ENCODE measurements around the gene CYP2F1.
A peak's percentile ranks its signal among the peaks of the same experiment; 100 is the strongest.
"Not testable (repeated sequence)": the region's sequence is repeated elsewhere in the genome, so short reads cannot be mapped to it uniquely, and the experiment has no call there.

Gene CYP2F1, protein sequence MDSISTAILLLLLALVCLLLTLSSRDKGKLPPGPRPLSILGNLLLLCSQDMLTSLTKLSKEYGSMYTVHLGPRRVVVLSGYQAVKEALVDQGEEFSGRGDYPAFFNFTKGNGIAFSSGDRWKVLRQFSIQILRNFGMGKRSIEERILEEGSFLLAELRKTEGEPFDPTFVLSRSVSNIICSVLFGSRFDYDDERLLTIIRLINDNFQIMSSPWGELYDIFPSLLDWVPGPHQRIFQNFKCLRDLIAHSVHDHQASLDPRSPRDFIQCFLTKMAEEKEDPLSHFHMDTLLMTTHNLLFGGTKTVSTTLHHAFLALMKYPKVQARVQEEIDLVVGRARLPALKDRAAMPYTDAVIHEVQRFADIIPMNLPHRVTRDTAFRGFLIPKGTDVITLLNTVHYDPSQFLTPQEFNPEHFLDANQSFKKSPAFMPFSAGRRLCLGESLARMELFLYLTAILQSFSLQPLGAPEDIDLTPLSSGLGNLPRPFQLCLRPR

DNA sequence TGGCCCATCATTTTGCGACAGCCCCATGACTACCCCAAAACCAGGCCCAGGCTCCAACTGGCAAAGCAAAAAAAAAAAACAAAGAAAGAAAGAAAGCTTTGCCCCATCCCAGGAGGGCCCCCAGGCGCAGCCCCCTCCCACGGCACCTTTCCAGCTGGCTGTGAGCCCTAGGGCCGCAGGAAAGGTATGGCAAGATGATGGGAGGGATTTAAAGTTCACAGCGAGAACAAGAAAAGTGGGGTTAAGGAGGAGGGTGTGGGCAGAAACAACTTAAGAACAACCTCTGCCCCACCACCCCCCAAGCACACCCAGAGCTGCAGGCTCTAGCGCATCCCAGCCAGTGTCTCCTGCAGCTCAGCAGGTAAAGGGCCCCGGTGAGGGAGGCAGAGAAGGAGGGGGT, at the start of gene CYP2F1:
TSS of gene CYP2F1 (plus strand) at position 301 of the 400 bp plus-strand sequence. CDS start 1,757 bp downstream, outside the sequence.
- Histone ChIP-seq H3K4me3 (no peak within 1 kb of the TSS), H3K27ac (no peak within 1 kb of the TSS)

- no peak overlapping the region for H3K4me3 ChIP-seq
Measured at GRCh38 chr19:41064974-41065569, 49.2 kb upstream of the CYP2F1 start.

DNA sequence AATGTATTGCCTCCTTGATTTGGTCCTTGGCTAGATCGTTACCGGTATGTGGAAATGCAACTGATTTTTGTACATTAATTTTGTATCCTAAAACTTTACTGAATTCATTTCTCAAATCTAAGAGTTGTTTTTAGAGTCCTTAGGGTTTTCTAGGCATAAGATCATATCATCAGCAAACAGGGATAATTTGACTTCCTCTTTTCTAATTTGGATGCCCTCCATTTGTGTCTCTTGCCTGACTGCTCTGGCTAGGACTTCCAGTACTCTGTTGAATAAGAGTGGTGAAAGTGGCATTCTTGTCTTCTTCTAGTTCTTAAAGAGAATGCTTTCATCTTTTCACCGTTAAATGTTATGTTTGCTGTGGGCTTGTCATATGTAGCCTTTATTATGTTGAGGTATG, 37.9 kb upstream of the CYP2F1 start:
- no peak overlapping the region for H3K4me3 ChIP-seq
- no peak overlapping the region for H3K27ac ChIP-seq

More at GRCh38 chr19:41064974-41065569, 49.2 kb upstream of the CYP2F1 start:
- H3K27ac ChIP-seq = no peak overlapping the region

DNA sequence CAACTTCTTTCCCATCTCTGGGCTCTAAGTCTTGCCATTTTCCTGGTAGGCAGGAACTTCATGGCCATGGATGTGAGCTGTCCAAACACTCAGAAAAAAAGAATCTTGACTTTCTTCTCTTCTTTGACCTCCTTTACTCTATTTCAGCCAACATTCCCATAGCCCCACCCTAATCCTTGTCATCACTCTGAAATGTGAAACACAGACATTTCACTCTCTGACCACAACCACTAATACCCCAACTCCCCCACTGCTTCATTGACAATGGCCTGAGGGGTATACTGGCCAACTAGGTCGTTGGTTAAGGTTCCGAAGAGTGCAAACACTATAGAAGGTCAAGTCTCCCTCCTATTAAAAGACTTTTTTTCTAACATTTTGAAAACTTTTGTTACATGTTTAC, 30.7 kb upstream of the CYP2F1 start:
- no peak overlapping the region for H3K27ac ChIP-seq

GRCh38 chr19:41085748-41086415, 28.4 kb upstream of the CYP2F1 start:
- no peak overlapping the region for H3K27ac ChIP-seq
- H3K4me3 ChIP-seq = no peak overlapping the region

More for the DNA sequence above, 30.7 kb upstream of the CYP2F1 start:
- H3K4me3 ChIP-seq = no peak overlapping the region

DNA sequence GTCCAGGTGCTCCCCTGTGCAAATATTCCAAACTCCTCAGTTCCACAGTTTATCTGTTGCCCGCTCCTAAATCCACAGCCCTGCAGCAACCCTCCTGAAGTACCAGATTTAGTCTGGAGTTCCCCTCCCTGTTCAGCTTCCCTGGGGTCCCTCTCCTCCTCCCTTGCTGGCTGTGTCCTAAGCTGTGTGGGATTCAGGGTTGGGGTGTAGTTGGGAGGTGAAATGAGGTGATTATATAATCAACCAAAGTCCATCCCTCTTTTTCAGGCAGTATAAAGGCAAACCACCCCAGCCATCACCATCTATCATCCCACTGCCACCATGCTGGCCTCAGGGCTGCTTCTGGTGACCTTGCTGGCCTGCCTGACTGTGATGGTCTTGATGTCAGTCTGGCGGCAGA, 26.1 kb upstream of the CYP2F1 start, which contains the start of gene CYP2A13:
TSS of gene CYP2A13 (plus strand) at position 301 of the 400 bp plus-strand sequence. CDS start at position 322, 21 bp downstream.
- Histone ChIP-seq H3K27ac (no peak within 1 kb of the TSS), H3K4me3 (no peak within 1 kb of the TSS)

DNA sequence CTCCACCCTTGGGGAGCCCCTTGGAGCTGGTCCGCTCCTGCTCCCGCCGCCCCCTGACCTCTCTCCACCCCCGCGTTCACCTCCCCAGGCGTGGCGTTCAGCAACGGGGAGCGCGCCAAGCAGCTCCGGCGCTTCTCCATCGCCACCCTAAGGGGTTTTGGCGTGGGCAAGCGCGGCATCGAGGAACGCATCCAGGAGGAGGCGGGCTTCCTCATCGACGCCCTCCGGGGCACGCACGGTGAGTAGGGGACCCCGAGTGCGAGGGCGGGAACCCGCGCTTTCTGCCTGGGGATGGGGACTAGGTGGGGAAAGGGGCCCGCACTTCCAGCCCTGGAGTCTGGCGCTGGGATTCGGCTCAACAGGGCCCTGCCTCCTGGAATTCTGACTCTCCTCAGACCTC, 24.3 kb upstream of the CYP2F1 start:
- Histone ChIP-seq H3K4me3 (no peak overlapping the region), H3K27ac (no peak overlapping the region)

DNA sequence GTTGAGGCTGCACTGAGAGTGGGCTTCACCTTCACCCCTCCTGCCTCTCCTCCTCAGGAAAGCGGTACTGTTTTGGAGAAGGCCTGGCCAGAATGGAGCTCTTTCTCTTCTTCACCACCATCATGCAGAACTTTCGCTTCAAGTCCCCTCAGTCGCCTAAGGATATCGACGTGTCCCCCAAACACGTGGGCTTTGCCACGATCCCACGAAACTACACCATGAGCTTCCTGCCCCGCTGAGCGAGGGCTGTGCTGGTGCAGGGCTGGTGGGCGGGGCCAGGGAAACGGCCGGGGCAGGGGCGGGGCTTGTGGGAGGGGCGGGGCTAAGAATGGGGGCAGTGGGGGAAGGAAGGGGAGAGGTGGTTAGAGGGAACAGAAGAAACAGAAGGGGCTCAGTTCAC, 18.5 kb upstream of the CYP2F1 start:
- Histone ChIP-seq H3K4me3 (no peak overlapping the region), H3K27ac (no peak overlapping the region)

GRCh38 chr19:41096353-41096752, 17.9 kb upstream of the CYP2F1 start:
- no peak overlapping the region for H3K4me3 ChIP-seq
- H3K27ac ChIP-seq = no peak overlapping the region

- Histone ChIP-seq H3K4me3 (no peak overlapping the region), H3K27ac (no peak overlapping the region)
Measured at GRCh38 chr19:41097302-41097701, 16.9 kb upstream of the CYP2F1 start.

- no peak overlapping the region for H3K4me3 ChIP-seq
- no peak overlapping the region for H3K27ac ChIP-seq
Measured at GRCh38 chr19:41098762-41099161, 15.5 kb upstream of the CYP2F1 start.

- not testable (repeated sequence) for H3K27ac ChIP-seq, H3K4me3 ChIP-seq
Measured at GRCh38 chr19:41102210-41102609, 12.0 kb upstream of the CYP2F1 start.

DNA sequence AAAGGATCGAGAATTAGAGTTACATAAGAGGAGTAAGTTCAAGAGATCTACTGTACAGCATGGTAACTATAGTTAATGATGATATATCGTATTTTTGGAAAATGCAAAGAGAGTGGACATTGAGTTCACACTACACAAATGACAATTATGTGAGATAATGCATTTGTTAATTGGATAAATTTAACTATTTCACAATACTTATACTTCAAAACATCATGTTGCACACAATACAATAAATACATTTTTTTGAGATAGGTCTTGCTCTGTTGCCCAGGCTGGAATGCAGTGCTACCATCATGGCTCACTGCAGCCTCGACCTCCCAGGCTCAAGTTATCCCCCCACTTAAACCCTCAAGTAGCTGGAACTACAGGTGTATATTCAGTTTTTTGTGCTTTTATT, 8.1 kb upstream of the CYP2F1 start:
- Histone ChIP-seq H3K27ac (no peak overlapping the region), H3K4me3 (no peak overlapping the region)

DNA sequence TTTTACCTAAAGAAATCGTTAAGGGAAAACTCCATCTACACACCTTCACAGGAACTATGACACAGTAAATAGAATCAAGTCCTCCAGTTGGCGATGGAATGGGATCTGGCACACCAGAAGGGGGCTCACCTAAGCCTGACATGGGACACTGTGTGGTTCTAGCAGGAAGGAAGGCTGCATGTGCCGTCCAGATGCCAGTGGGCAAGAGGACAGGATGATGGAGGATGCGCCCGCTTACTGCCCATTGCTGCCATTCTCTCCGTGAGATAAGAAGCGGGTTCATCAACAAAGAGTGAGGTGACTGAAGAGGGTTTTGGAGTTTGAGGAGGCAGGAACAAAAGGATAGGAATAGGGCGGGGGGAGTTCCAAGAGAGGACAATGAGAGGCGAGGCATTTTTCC, 2.9 kb upstream of the CYP2F1 start:
- H3K27ac ChIP-seq = no peak overlapping the region

DNA sequence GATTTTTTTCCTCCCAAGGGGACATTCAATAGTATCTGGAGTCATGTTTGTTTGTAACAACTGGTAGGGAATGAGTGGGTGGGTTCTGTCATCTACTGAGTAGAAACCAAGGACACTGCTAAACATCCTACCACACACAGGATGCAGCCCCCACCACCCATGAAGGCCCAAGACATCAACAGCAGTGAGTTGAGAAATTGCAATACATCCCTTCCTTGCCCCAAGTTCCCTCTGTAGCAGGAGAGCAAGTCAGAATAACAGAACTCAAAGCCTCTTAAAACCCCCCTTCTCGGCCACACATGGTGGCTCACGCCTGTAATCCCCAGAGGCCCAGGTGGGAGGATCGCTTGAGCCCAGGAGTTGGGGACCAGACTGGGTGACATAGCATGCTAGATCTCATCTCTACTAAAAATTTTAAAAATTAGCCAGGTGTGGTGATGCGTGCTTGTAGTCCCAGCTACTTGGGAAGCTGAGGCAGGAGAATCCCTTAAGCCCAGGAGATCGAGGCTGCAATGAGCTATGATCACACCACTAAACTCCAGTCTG, 2.4 kb upstream of the CYP2F1 start:
- Histone ChIP-seq H3K27ac (no peak overlapping the region), H3K4me3 (no peak overlapping the region)

More for the DNA sequence above, 2.9 kb upstream of the CYP2F1 start:
- H3K4me3 ChIP-seq = no peak overlapping the region

- H3K27ac ChIP-seq = no peak overlapping the region
Measured at GRCh38 chr19:41112728-41113290, 1.4 kb upstream of the CYP2F1 start.

GRCh38 chr19:41116261-41116660, 2.0 kb downstream of the CYP2F1 start:
- H3K27ac ChIP-seq = no peak overlapping the region
- no peak overlapping the region for H3K4me3 ChIP-seq

More at GRCh38 chr19:41112728-41113290, 1.4 kb upstream of the CYP2F1 start:
- H3K4me3 ChIP-seq = no peak overlapping the region

DNA sequence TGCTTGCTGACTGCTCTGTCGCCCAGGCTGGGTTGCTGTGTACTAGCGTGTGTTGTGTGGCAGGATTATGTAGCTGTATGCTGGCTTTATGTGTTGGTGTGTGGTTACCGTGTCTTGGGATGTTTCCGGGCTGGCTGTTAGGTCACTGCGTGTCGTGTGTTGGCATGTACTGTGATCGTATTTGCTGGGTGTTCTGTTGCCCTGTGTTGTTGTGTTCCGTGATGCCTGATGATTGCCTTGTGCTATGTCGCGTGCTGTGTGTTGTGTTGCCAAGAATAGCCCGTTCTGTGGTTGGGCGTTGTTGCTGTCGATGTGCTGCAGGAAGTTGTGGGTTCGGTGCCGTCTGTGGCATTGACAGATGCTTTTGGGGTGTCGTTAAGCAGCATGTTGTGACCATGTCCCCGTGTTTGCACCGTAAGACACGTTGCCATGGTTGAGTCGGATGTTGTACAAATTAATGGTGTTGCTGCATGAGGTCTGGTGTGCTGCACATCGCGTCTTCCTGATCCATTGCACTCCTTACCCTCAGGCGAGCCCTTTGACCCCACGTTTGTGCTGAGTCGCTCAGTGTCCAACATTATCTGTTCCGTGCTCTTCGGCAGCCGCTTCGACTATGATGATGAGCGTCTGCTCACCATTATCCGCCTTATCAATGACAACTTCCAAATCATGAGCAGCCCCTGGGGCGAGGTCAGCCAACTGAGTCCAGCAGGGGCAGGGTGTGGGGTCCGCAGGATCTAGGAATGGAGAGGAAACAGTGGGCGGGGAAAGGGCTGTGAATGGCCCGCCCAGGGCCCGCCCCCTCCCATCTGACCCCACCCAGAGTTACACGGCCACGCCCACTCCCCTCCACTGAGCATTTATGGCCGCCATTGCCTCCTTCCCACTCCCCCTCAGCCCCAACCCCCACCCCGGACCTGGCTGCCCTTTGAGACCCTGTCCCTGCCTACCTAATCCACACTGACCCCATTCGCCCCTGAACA, 7.0 kb downstream of the CYP2F1 start:
- H3K4me3 ChIP-seq = not testable (repeated sequence)
- peak overlapping the region in 1 of 21 experiments; percentile 62 for H3K27ac ChIP-seq

DNA sequence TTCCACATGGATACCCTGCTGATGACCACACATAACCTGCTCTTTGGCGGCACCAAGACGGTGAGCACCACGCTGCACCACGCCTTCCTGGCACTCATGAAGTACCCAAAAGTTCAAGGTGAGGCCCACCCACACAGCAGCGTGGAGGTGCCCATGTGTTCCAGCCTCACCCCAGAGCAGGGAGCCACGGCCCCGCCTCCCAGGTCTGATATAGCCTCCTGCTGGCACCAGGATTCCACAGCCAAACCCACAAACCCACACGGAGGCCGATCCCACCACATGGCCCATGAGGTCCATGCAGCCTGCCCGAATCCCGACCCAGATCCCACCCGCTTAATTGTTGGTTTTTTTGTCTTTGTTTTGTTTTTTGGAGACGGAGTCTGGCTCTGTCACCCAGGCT, 8.6 kb downstream of the CYP2F1 start:
- H3K4me3 ChIP-seq, H3K27ac ChIP-seq: not testable (repeated sequence)
